22Rv1 (cell line): Measurements from ENCODE around the gene IP6K1.

Experiments used
- ZFX ChIP-seq: fragments of 450-650 bp; IDR thresholded peaks from 2 replicates; pipeline ENCODE4 v1.6.1; 2017; ENCODE audit warnings: antibody characterized with exemption, borderline replicate concordance
- TF ChIP-seq, protein P1 (sequence below): fragments of 450-650 bp; IDR thresholded peaks from 2 replicates; pipeline ENCODE4 v1.5.1; 2017; ENCODE audit warnings: mild to moderate bottlenecking

GRCh38 chr3:49701388-49702077 is 84.8 kb downstream of the IP6K1 start:
- TF ChIP-seq, protein P1, sequence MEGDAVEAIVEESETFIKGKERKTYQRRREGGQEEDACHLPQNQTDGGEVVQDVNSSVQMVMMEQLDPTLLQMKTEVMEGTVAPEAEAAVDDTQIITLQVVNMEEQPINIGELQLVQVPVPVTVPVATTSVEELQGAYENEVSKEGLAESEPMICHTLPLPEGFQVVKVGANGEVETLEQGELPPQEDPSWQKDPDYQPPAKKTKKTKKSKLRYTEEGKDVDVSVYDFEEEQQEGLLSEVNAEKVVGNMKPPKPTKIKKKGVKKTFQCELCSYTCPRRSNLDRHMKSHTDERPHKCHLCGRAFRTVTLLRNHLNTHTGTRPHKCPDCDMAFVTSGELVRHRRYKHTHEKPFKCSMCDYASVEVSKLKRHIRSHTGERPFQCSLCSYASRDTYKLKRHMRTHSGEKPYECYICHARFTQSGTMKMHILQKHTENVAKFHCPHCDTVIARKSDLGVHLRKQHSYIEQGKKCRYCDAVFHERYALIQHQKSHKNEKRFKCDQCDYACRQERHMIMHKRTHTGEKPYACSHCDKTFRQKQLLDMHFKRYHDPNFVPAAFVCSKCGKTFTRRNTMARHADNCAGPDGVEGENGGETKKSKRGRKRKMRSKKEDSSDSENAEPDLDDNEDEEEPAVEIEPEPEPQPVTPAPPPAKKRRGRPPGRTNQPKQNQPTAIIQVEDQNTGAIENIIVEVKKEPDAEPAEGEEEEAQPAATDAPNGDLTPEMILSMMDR: peak; percentile 57
- TF ChIP-seq ZFX: no peak
